Measurements from ENCODE around the gene PTGER1. TPM values are rescaled to one million over a fixed set of nuclear protein-coding genes. Genes with fewer than 3 reads are reported as not detected.

Gene PTGER1
- total and polyA plus RNA-seq, 2 experiments from 2014 or later = 0.57 TPM; not detected in 1

GRCh38 chr19:14463747-14464146 lies 11.4 kb downstream of the PTGER1 start:
- Mint-ChIP-seq H3K4me1 (no peaks in the 10 kb centered on the region), H3K9me3 (no peaks in the 10 kb centered on the region), H3K36me3 (ENCODE audit: low read depth) (peaks cover 43% of the 10 kb centered on the region), H3K27ac (no peak overlapping the region), H3K27me3 (ENCODE audit: insufficient read depth, low read depth, poor library complexity) (peaks cover 4% of the 10 kb centered on the region), H3K4me3 (no peak overlapping the region)
- Histone ChIP-seq H3K4me3 (no peak overlapping the region), H3K36me3 (ENCODE audit: insufficient read depth) (peaks cover 13% of the 10 kb centered on the region; the same call in 1 of the 2 replicates), H3K4me2 (no peak overlapping the region), H3K79me2 (replicated peaks; ENCODE audit: insufficient read depth) (no peaks in the 10 kb centered on the region), H3K9me2 (ENCODE audit: insufficient read depth) (no peaks in the 10 kb centered on the region), H2AFZ (no peak overlapping the region), H3F3A (replicated peaks; ENCODE audit: low read depth) (no peaks in the 10 kb centered on the region), H3K27me3 (ENCODE audit: insufficient read depth) (no peaks in the 10 kb centered on the region), H4K20me1 (replicated peaks; ENCODE audit: insufficient read depth) (no peaks in the 10 kb centered on the region; the same call in none of the 2 replicates), H3K4me1 (ENCODE audit: insufficient read depth) (no peaks in the 10 kb centered on the region), H3K27ac (ENCODE audit: low read depth) (no peak overlapping the region)
- TF ChIP-seq JUNB (IDR thresholded peaks at IDR 0.05; ENCODE audit: unreplicated experiment) (no peak), POLR2AphosphoS5 (IDR thresholded peaks at IDR 0.05; ENCODE audit: low read depth) (no peak), EZH2phosphoT487 (IDR thresholded peaks at IDR 0.05; ENCODE audit: unreplicated experiment) (no peak), ZNF331 (CRISPR knock-in tag; IDR thresholded peaks at IDR 0.05; ENCODE audit: low read depth) (no peak), NANOG (IDR thresholded peaks at IDR 0.05; ENCODE audit: borderline replicate concordance) (no peak), STAT1 (IDR thresholded peaks at IDR 0.05; ENCODE audit: unreplicated experiment) (no peak), ZNF114 (CRISPR knock-in tag; IDR thresholded peaks at IDR 0.05) (no peak), REST (IDR thresholded peaks at IDR 0.05; ENCODE audit: unreplicated experiment) (no peak), CTCF (conservative IDR thresholded peaks at IDR 0.05; ENCODE audit: low read depth in 2 of 2) (no peak), CREB1 (CRISPR knock-in tag; IDR thresholded peaks at IDR 0.05; ENCODE audit: low read depth) (no peak), EZH2 (IDR thresholded peaks at IDR 0.05; ENCODE audit: low read depth, unreplicated experiment) (no peak), ZNF462 (CRISPR knock-in tag; IDR thresholded peaks at IDR 0.05) (no peak), ETS1 (IDR thresholded peaks at IDR 0.05) (no peak)
- no peak for ATAC-seq
- no peak for DNase-seq (ENCODE audit: low spot score)

Measured in GM23338 (cell line).